H1 (cell line): ENCODE results near the gene RFNG. TPM values are rescaled to one million over a fixed set of nuclear protein-coding genes. Genes with fewer than 3 reads are reported as not detected.

Experiments used
- CTCF ChIA-PET: fragments of 300-600 bp; sonication (Branson Sonifier 250); formaldehyde crosslinking; loops from one replicate; lab custom pipeline; 2021; ENCODE audit not compliant: partially characterized antibody; lab: Charles Lee
- POLR2A ChIA-PET: fragments of 300-600 bp; sonication (Branson Sonifier 250); formaldehyde crosslinking; loops from one replicate; lab custom pipeline; 2021; ENCODE audit warnings: inconsistent platforms; ENCODE audit not compliant: partially characterized antibody; lab: Charles Lee
- DNase-seq, 2 experiments: peaks; one replicate each; pipeline versions ENCODE4 v3.0.0 to v3.0.0-alpha.2; 2010 to 2022; ENCODE audit warnings: low spot score in 2 of 2, low read depth in 1 of 2, mixed read lengths in 1 of 2
- FAIRE-seq: peaks from 2 replicates; lab custom pipeline; 2011; peaks lifted over from hg19 to GRCh38; lab: Jason Lieb, UNC
- H2AFZ ChIP-seq: 2 replicates; pipeline ENCODE4 v1.8.1; 2012; ENCODE audit warnings: low read length, inconsistent platforms
- H2AK5ac ChIP-seq: 2 replicates; pipeline ENCODE4 v1.6.1; 2013; ENCODE audit warnings: low read depth, low read length
- H2BK120ac ChIP-seq: replicated peaks from 2 replicates; pipeline ENCODE3; 2013; ENCODE audit warnings: low read depth, low read length, inconsistent platforms
- H2BK12ac ChIP-seq: 2 replicates; pipeline ENCODE4 v1.6.1; 2013; ENCODE audit warnings: low read depth, low read length
- H2BK15ac ChIP-seq: 2 replicates; pipeline ENCODE4 v1.6.1; 2013; ENCODE audit warnings: low read length
- H2BK20ac ChIP-seq: 2 replicates; pipeline ENCODE4 v1.6.1; 2013; ENCODE audit warnings: low read length
- H2BK5ac ChIP-seq: 2 replicates; pipeline ENCODE4 v1.6.1; 2013; ENCODE audit warnings: low read depth, low read length
- H3K14ac ChIP-seq: 2 replicates; pipeline ENCODE4 v1.6.1; 2013; ENCODE audit warnings: inconsistent platforms; ENCODE audit not compliant: insufficient read length
- H3K18ac ChIP-seq: 2 replicates; pipeline ENCODE4 v1.6.1; 2013; ENCODE audit warnings: low read length; ENCODE audit errors: extremely low read depth
- H3K23ac ChIP-seq: 2 replicates; pipeline ENCODE4 v1.6.1; 2013; ENCODE audit warnings: inconsistent platforms; ENCODE audit not compliant: insufficient read length
- H3K23me2 ChIP-seq: 2 replicates; pipeline ENCODE4 v1.6.1; 2013; ENCODE audit warnings: low read depth, low read length
- H3K27ac ChIP-seq: 2 replicates; pipeline ENCODE4 v1.6.1; 2011; ENCODE audit warnings: low read depth, low read length, inconsistent platforms
- H3K27me3 ChIP-seq, 4 experiments: replicated peaks in 1 of 4; 1 replicate in 1 of 4; 2 replicates in 3 of 4; pipeline versions ENCODE4 v1.6.1 to v1.8.1; 2011 to 2013; ENCODE audit warnings: low read length in 3 of 4, mild to moderate bottlenecking in 3 of 4, inconsistent platforms in 2 of 4, mixed read lengths in 2 of 4, moderate library complexity in 1 of 4; ENCODE audit not compliant: control insufficient read depth in 3 of 4, insufficient read depth in 3 of 4; ENCODE audit errors: extremely low read depth in 1 of 4
- H3K36me3 ChIP-seq, 4 experiments: 2 replicates each; pipeline versions ENCODE4 v1.6.1 to v1.8.1; 2011 to 2013; ENCODE audit warnings: mild to moderate bottlenecking in 4 of 4, low read length in 3 of 4, moderate library complexity in 2 of 4, control low read depth in 1 of 4, inconsistent platforms in 1 of 4; ENCODE audit not compliant: insufficient read depth in 4 of 4, control insufficient read depth in 2 of 4
- H3K4ac ChIP-seq: replicated peaks from 2 replicates; pipeline ENCODE3; 2013; ENCODE audit warnings: low read length, low read depth, mixed read lengths, inconsistent platforms; ENCODE audit not compliant: insufficient read length
- H3K4me1 ChIP-seq, 4 experiments: replicated peaks in 1 of 4; 1 replicate in 1 of 4; 2 replicates in 3 of 4; pipeline versions ENCODE4 v1.6.1 to v1.8.1; 2011 to 2013; ENCODE audit warnings: low read length in 3 of 4, inconsistent platforms in 2 of 4, mixed read lengths in 1 of 4; ENCODE audit not compliant: insufficient read depth in 4 of 4, control insufficient read depth in 3 of 4
- H3K4me2 ChIP-seq, 2 experiments: 2 replicates each; pipeline versions ENCODE4 v1.6.1 to v1.8.1; 2011 to 2013; ENCODE audit warnings: low read depth in 2 of 2, low read length in 2 of 2, control low read depth in 1 of 2, inconsistent platforms in 1 of 2, mild to moderate bottlenecking in 1 of 2; ENCODE audit not compliant: insufficient read depth in 1 of 2
- H3K4me3 ChIP-seq, 4 experiments: fragments of 200-600, 300-600 bp in 1 of 4; sonication (generic), shearing (Covaris generic), sonication (Bioruptor Twin) in 1 of 4; 2 replicates each; pipeline versions ENCODE4 v1.5.1 to v1.8.1; 2011 to 2016; ENCODE audit warnings: low read length in 4 of 4, low read depth in 3 of 4, control low read depth in 2 of 4, inconsistent platforms in 2 of 4, mild to moderate bottlenecking in 2 of 4, mixed read lengths in 1 of 4, moderate library complexity in 1 of 4; ENCODE audit not compliant: insufficient read depth in 2 of 4; ENCODE audit errors: extremely low read depth in 1 of 4
- H3K56ac ChIP-seq: replicated peaks from 2 replicates; pipeline ENCODE3; 2013; ENCODE audit warnings: low read depth, mild to moderate bottlenecking, mixed read lengths, low read length, inconsistent platforms; ENCODE audit not compliant: insufficient read length
- H3K79me1 ChIP-seq: 2 replicates; pipeline ENCODE4 v1.6.1; 2013; ENCODE audit warnings: low read depth, low read length, control low read depth
- H3K79me2 ChIP-seq, 2 experiments: 2 replicates each; pipeline versions ENCODE4 v1.6.1 to v1.8.1; 2012 to 2013; ENCODE audit warnings: low read length in 2 of 2, mild to moderate bottlenecking in 2 of 2, inconsistent platforms in 1 of 2; ENCODE audit not compliant: insufficient read depth in 2 of 2, control insufficient read depth in 1 of 2
- H3K9ac ChIP-seq, 4 experiments: replicated peaks in 1 of 4; 1 replicate in 1 of 4; 2 replicates in 3 of 4; pipeline versions ENCODE4 v1.6.1 to v1.8.1; 2011 to 2013; ENCODE audit warnings: low read depth in 3 of 4, low read length in 3 of 4, control low read depth in 2 of 4, mild to moderate bottlenecking in 2 of 4, moderate library complexity in 2 of 4, inconsistent platforms in 1 of 4; ENCODE audit errors: extremely low read depth in 1 of 4
- H3K9me3 ChIP-seq, 2 experiments: 2 replicates each; pipeline versions ENCODE4 v1.6.1 to v1.8.1; 2012 to 2013; ENCODE audit warnings: mild to moderate bottlenecking in 2 of 2, moderate library complexity in 2 of 2, control low read depth in 1 of 2, inconsistent platforms in 1 of 2, low read depth in 1 of 2, low read length in 1 of 2, mixed read lengths in 1 of 2; ENCODE audit not compliant: insufficient read depth in 2 of 2
- H4K20me1 ChIP-seq, 2 experiments: replicated peaks in 1 of 2; 2 replicates each; pipeline versions ENCODE3 to v1.8.1; 2011 to 2013; ENCODE audit warnings: inconsistent platforms in 2 of 2, low read length in 2 of 2, mild to moderate bottlenecking in 1 of 2; ENCODE audit not compliant: insufficient read depth in 2 of 2, control insufficient read depth in 1 of 2
- H4K5ac ChIP-seq: 2 replicates; pipeline ENCODE4 v1.6.1; 2013; ENCODE audit warnings: low read length, low read depth, mixed read lengths, inconsistent platforms; ENCODE audit not compliant: insufficient read length
- H4K8ac ChIP-seq: 2 replicates; pipeline ENCODE4 v1.8.0; 2013; ENCODE audit warnings: mild to moderate bottlenecking, moderate library complexity, low read length, inconsistent platforms; ENCODE audit not compliant: insufficient read depth; ENCODE audit errors: extremely low read depth
- H4K91ac ChIP-seq: replicated peaks from 2 replicates; pipeline ENCODE3; 2013; ENCODE audit warnings: low read length, mixed read lengths, inconsistent platforms; ENCODE audit not compliant: insufficient read length
- CBX5 ChIP-seq: fragments of 300-800, 300-1000 bp; sonication (generic); IDR thresholded peaks from 2 replicates; pipeline ENCODE4 v1.7.1; 2016; ENCODE audit warnings: antibody characterized with exemption, low read length, low read depth
- CEBPB ChIP-seq: IDR thresholded peaks from 2 replicates; pipeline ENCODE4 v1.6.1; 2012; ENCODE audit warnings: low read depth, low read length
- CHD2 ChIP-seq: IDR thresholded peaks from 2 replicates; pipeline ENCODE4 v1.6.1; 2012; ENCODE audit warnings: low read length, improper control_type of control experiment
- EP300 ChIP-seq, 2 experiments: IDR thresholded peaks; 1 replicate in 1 of 2; 2 replicates in 1 of 2; pipeline ENCODE4 v1.6.1; 2011 to 2012; ENCODE audit warnings: low read depth in 2 of 2, low read length in 2 of 2, mild to moderate bottlenecking in 2 of 2, borderline replicate concordance in 1 of 2, inconsistent platforms in 1 of 2, moderate library complexity in 1 of 2
- HDAC2 ChIP-seq, 2 experiments: fragments of 300-600 bp in 1 of 2; sonication (generic) in 1 of 2; IDR thresholded peaks; 2 replicates each; pipeline ENCODE4 v1.6.1; 2011 to 2012; ENCODE audit warnings: low read depth in 2 of 2, low read length in 2 of 2, mild to moderate bottlenecking in 2 of 2, moderate library complexity in 2 of 2, borderline replicate concordance in 1 of 2, inconsistent platforms in 1 of 2
- JUND ChIP-seq: IDR thresholded peaks from 2 replicates; pipeline ENCODE4 v1.6.1; 2011; ENCODE audit warnings: mild to moderate bottlenecking, improper control_type of control experiment, low read length
- PHF8 ChIP-seq: fragments of 200-600 bp; sonication (generic); conservative IDR thresholded peaks from 2 replicates; pipeline ENCODE4 v1.7.1; 2012; ENCODE audit warnings: low read depth, mild to moderate bottlenecking, inconsistent platforms, low read length, moderate library complexity
- SP4 ChIP-seq: IDR thresholded peaks from 2 replicates; pipeline ENCODE4 v1.6.1; 2012; ENCODE audit warnings: low read length, inconsistent platforms
- WGBS, 2 experiments: shearing (Covaris generic) in 1 of 2; methylation state at CpG; one replicate each; pipeline versions ENCODE4 v1.1.6 to v1.1.7; 2013 to 2015; ENCODE audit warnings: low lambda C conversion rate in 2 of 2, mixed read lengths in 2 of 2, inconsistent platforms in 1 of 2, low coverage in 1 of 2, missing lambda C conversion rate in 1 of 2; ENCODE audit not compliant: insufficient replicate concordance in 2 of 2, insufficient coverage in 1 of 2, insufficient read length in 1 of 2; ENCODE audit errors: extremely low coverage in 1 of 2, missing lambda C conversion rate in 1 of 2; 5-methylcytosine and 5-hydroxymethylcytosine counted together
- polyA plus RNA-seq, 7 experiments: library from polyadenylated mRNA; depleted of rRNA in 3 of 7; stranded (reverse) in 5 of 7; unstranded in 2 of 7; fragments of >200 nt in 5 of 7; fragments of 200-250 nt in 2 of 7; gene quantifications; 1 replicate in 5 of 7; 2 replicates in 1 of 7; 4 replicates in 1 of 7; pipeline versions ENCODE4 v1.2.1 to v1.2.3, GENCODE V29; 2011 to 2013; ENCODE audit warnings: missing spikeins in 2 of 7, mixed read lengths in 2 of 7
- total RNA-seq: library from RNA; stranded (reverse); fragmentation: NEBNext Ultra II Directional; extraction: Animal tissue kit (Norgen Biotek cat#: 25700); gene quantifications from 2 replicates; pipeline ENCODE4 v1.2.1, GENCODE V29; 2021

The RFNG gene
- total and polyA plus RNA-seq, 2 of the 8 experiments (the other 6 are each of a cell fraction or from before 2014, with no cell fraction given), result 26.7 to 28.4 TPM

DNA sequence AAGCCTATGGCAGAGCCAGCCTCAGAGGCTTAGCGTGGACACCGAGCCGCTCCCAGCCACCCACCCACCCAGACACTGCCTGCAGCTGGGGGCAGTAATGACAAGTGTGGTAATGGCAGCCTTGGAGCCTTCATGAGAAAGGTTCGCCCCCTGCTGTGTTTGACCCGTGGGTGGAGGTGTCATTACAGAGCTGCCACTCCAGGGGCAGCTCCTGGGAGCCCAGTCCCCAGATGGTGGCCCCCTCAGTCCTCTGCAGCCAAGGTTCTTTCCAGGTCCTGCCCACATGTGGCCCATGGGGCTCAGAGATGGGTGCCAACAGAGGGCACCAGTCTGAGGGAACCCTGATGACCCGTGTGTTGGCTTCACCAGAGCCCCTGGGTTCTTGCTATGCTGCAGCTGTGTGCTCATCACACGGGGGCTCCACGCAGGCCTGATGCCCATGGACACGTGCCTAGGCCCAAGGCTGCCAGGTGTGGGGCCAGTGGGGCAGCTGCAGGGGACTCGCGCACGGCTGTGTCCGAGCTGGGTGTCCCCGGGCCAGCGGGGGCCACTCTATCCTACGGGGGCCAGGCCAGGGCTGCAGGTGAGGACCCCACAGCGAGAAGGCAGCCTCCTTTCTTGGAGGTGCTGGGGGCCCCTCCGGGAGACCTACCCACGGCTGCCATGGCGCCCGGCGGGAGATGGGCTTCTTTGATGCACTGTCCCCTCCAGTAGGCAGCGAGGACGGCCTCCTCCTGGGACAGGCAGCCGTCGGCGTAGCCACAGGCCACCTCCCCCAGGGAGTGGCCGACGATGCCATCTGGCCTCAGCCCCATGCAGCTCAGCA is 38.3 kb upstream of the RFNG start:
- Histone ChIP-seq H2BK5ac (no peak overlapping the region; the same call in 1 of the 2 replicates), H3K9ac (no peak overlapping the region), H3K36me3 (peaks cover 61 to 95% (median 86%) of the 10 kb centered on the region in 4 experiments), H4K20me1 (peaks cover 15 to 77% of the 10 kb centered on the region in 2 experiments), H2AFZ (no peak overlapping the region), H2AK5ac (no peak overlapping the region), H3K18ac (no peak overlapping the region), H3K23me2 (no peaks in the 10 kb centered on the region), H3K56ac (no peak overlapping the region), H3K23ac (no peak overlapping the region), H2BK15ac (no peak overlapping the region), H3K79me2 (peaks cover 0 to 10% of the 10 kb centered on the region in 2 experiments; a peak in 1 of 4 replicates), H3K9me3 (no peaks in the 10 kb centered on the region), H3K79me1 (peaks cover 10% of the 10 kb centered on the region), H4K8ac (peak overlapping the region; percentile 25; the same call in 1 of the 2 replicates), H3K4me1 (no peaks in the 10 kb centered on the region), H2BK120ac (no peak overlapping the region), H3K14ac (no peak overlapping the region), H4K91ac (no peak overlapping the region), H4K5ac (no peak overlapping the region), H3K4ac (no peak overlapping the region), H3K4me2 (no peak overlapping the region), H2BK20ac (no peak overlapping the region), H3K27me3 (no peaks in the 10 kb centered on the region), H3K4me3 (no peak overlapping the region), H3K27ac (no peak overlapping the region), H2BK12ac (no peak overlapping the region)
- WGBS, 2 experiments, result 87% methylated on average over 19 of the region's 29 CpGs; no CpG with 5 or more reads in 1 of the 2 experiments
- ChIA-PET CTCF (interaction anchor here (0.8 to 2.2 kb wide), 7 partner anchors 12 to 226 kb away, joined by 3 to 9 read pairs (median 4); partner anchors contain the start of gene DCXR), POLR2A (interaction anchor here (0.8 to 8.8 kb wide), 7 partner anchors 12 to 42 kb away, joined by 3 to 105 read pairs (median 4); partner anchors contain the start of gene DUS1L)
- DNase-seq (peak in 1 of 2 experiments; percentile 40), FAIRE-seq (no peak)
- TF ChIP-seq CEBPB (no peak), JUND (no peak), CBX5 (no peak), HDAC2 (IDR thresholded peaks at IDR 0.05; ENCODE audit: borderline replicate concordance in 1 of 2, low read depth in 2 of 2, low read length in 2 of 2) (no peak), SP4 (no peak), EP300 (IDR thresholded peaks at IDR 0.05; ENCODE audit: borderline replicate concordance in 1 of 2, low read depth in 2 of 2, low read length in 2 of 2) (no peak), CHD2 (no peak), PHF8 (no peak)
